GM21447 (cell line): Measurements from ENCODE around the gene CENPO.

Experiments
- ATAC-seq: cut with Tn5 transposase; IDR thresholded peaks from one replicate; pipeline ENCODE4 v1.9.1; 2021; ENCODE audit not compliant: unreplicated experiment

Gene CENPO

DNA sequence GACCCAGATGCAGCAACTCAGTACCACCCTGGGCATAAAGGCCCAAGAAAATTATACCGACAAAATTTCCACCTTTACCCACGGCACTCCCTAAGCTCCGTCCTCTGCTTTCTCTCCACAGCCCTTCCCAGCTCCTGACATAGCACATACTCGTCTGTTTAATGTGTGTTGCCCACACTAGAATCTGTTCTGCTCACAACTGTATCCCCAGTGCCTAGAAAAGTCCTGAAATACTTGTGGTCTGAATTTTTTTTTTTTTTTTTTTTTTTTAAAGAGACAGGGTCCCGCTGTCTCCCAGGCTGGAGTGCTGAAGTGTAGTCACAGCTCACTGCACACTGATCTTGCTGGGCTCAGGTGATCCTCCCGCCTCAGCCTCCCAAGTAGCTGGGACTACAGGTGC is 64.5 kb downstream of the CENPO start:
- ATAC-seq: no peak

DNA sequence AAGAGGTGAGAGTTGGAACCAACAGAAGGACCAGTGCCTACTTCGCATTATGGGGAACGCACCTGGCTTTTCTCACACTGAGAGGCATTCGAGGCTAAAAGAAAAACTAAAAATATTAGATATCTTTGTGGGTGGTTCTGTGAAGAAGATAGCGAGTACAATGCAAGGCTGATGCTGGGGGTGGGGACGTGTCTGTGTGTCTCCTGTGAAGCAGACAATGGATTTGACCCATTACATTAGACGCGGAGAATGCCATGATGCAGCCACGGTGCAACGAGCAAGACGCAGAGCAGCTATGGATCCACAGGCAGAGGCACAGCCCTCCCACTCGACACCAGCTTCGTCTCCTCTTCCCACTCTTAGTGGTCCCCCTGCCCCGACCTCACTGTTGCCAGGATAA is 65.8 kb downstream of the CENPO start:
- no peak for ATAC-seq

DNA sequence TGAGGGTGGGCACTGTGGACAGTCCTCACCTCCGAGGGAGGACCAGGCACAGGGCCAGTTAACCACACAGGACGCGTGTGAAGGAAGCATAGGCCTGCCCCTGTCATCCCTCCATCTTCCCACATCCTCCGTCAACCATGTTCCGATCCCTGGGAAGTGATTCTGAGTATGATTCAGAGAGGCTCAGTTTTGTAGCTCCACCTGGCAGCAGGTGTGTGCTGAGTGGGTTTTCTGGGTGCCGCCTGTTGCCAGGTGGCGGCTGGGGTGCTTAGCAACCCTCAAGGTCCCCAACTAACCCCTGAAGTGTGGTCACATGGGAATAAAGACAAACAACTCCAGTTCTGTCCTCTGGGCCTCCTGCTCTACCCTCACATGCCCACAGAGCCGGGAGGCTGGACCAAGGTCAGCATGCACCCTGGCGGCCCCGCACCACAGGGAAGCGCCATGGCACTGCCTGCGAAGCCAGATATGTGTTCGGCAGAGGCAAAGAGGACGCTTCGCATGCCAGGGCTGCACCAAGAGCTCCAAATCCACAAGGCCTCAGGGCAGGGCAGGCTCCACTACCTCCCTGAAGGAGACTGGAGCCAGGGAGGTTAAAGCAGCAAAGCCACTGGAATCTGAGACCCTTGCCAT is 66.9 kb downstream of the CENPO start:
- ATAC-seq: no peak

DNA sequence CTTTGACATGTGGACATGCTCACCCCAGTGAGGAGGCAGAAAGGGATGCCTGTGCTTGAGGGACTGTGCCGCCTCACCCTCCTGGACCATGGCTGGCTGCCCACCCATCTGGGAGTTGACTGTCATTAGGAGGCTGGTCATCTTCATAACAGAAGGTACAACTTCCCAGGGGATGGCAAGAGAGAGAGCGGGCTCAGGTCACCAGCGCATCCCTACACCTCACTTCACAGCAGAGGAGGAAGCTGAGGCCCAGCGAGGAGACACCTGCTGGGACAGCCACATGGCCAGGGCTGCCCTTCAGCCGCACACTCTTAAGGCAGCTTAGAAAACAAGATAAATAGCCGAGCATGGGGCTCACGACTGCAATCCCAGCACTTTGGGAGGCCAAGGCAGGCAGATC is 67.4 kb downstream of the CENPO start:
- ATAC-seq: no peak

DNA sequence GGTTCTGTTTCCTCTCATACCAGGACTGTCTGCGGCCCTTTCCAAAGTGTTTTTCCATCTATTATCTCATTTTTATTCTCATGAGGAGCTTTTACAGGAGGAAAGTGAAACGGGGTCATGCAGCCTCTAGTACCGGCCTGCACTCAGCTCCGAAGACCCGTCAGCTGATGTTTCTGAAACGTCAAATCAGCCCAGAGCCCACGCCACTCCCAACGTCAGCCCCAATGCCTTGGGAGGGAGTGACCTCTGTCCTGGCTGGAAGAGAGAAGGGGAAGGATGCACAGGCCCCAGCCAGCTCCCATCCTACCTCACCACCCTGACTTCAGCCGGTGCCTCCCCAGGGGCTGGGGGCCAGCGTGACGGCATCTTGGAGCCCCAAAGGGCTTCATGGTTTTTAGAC is 68.3 kb downstream of the CENPO start:
- no peak for ATAC-seq

DNA sequence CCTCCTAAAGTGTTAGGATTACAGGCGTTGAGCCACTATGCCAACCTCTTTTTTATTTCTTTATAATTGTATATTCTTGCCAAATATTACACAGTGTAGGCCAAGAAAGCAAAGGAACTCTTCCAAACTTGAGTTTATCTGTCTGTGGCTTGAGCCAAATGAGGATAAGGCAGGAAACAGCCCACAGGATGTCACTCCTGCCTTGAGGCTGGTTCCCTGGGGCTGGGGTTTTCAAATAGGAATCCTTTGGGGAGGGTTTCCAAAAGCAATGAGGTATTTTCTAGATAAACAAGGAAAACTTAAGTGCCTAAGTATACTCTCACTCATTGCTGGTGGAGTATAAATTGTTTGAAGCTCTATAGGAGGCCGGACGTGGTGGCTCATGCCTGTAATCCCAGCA is 70.4 kb downstream of the CENPO start:
- ATAC-seq: no peak

DNA sequence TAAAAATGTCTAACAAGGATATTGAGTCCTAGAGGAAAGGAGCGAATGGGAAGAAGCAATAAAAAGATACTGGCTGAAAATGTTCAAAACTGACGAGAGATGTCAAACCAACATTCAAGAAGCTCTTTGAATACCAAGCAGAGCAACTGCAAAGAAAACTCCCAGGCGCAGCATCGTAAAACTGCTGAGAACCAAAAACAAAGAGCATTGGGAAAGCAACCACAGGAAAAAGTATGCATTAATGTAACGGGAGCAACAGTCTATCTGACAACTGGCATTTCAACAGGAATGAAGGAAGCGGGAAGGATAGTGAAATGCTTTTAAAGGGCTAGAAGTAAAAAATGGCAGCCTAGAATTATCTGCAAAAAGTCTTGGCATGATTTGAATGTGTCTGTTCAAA is 73.7 kb downstream of the CENPO start:
- no peak for ATAC-seq

DNA sequence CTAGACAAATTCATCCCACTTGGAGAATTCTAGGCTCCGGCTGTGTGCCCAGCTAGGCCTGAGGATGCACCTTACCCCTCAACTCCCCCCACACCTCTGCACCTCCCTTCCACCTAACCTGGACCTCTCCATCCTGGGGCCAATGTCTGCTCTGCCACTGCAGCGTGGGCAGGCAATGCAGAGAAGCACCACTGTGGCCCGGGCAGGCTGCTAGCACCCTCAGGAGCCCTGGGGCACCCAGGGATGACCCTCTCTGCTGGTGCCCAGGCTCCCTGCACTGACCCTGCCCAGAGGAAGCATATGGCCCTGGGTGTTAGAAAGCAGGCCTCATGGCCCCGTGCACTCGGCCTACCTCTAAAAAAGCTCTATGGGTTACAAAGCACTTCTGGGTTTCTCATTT is 77.2 kb downstream of the CENPO start:
- no peak for ATAC-seq

DNA sequence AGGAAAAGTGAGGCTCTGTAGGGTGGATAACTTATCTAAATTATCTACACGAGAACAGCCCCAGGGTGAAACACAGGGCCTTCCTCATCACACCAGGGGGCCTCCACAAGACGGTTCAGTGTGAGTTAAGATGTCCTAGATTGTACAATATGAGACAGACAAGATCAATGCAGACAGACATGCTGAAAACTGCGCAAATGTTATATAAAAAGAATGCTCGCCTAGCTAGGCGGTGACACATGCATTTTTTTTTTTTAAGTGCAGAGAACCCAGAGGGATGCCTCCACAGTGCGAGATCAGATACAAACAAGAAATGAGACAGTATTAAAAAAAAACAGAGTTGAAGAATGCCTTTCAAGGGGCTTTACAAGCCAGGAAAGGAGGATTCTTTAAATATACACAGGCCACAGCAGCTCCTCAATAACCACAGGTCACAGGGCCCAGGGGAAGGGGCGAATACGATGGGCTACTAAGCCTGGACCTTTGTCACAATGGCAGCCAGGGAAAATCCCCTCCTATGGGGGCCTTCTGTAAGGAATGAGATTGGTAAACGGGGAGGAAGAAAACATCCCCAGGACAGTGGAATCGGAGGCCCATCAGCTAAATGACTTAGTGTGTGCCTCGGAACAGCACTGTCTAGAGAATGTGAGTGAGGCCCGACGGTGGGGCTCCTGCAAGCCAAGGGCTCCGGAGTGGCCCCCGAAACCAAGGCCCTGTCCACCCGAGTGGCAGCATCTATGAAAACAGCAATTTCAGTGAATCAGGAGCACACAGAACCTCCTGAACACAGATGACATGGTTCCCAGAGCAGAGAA is 77.9 kb downstream of the CENPO start:
- no peak for ATAC-seq

DNA sequence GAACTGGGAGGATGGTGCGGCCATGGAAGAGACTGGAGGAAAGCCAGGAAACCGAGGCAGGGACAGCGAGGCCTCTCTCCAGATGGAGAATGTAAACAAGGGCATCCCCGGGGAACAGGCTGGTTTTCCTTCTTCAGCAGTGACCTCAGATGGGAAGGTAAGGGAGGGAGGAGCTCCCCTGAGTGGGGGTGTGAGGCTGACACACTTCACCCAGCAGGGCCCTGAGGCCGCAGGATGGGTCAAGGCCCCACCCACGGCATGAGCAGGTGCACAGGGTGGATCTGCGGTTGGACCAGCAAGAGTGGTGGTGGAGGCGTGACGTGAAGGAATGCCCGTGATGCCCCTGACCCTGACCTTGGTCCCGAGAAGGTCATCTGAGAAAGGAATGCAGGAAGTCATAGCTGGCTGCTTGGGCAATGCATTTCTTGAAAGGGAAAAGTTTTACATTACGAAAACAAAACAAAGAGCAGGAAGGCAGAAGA is 78.7 kb downstream of the CENPO start:
- ATAC-seq: no peak
